ENCODE data around the gene MARCHF10. TPM values are rescaled to one million over a fixed set of nuclear protein-coding genes. Genes with fewer than 3 reads are reported as not detected.

The MARCHF10 gene
- total RNA-seq, 1 donor from 2014 or later, result not detected

GRCh38 chr17:62822080-62822904 is 14.2 kb upstream of the MARCHF10 start:
- no peak for DNase-seq (ENCODE audit: low spot score)
- intact Hi-C loops (cut with DNase I), result no loop called here

GRCh38 chr17:62821189-62822079 is 13.3 kb upstream of the MARCHF10 start:
- intact Hi-C loops (cut with DNase I), result no loop called here
- no peak for DNase-seq (ENCODE audit: low spot score)

GRCh38 chr17:62819511-62820221 is 11.6 kb upstream of the MARCHF10 start:
- intact Hi-C loops (cut with DNase I), result no loop called here

DNA sequence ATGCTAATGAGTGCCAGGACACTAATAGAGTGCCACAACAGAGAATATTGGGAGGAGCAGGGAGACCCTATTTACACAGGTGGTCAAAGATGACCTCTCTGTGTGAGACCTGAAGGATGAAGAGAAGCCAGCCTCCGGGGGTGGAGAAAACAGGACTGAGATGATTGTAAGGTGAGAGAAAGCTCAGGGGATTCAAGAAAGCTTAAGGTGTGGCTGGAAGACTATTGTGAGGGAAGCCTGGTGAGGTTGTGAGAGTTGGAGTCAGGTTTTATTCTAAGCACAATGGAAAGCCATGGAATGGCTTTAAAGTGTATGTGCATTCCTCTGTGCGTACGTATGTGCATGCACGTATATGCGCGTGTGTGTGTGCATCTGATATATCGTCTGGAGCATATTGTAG is 10.4 kb upstream of the MARCHF10 start:
- no peak for DNase-seq (ENCODE audit: low spot score)
- intact Hi-C loops (cut with DNase I), result no loop called here

More at GRCh38 chr17:62819511-62820221, 11.6 kb upstream of the MARCHF10 start:
- DNase-seq (ENCODE audit: low spot score), result no peak

DNA sequence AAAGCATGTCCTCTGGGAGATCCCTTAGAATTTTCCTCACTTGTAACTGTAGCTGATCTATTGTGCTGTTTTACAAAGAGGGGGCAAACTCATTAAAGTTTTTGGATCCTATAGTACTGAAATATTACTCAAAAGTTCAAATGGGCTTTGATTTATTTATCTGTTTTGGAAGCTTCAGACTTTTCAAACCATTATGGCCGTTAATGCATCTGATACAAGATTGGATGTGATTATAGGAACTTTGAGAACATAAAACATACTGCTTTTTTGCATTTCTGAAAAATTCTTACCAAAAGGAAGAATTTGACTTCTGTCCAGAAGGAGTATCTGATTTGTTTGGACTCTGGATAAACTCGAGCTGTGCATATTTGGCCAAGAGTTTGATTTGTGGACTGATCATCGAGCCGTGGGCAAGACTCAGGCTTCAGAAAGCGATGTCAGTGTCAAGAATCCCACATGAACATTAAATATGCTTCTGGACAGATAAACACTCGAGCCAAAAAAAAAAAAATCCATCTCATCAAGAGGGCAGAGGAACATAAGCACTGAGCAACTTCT is 8.2 kb upstream of the MARCHF10 start:
- no peak for DNase-seq (ENCODE audit: low spot score)
- intact Hi-C loops (cut with DNase I), result no loop called here

- no peak for DNase-seq (ENCODE audit: low spot score)
- intact Hi-C loops (cut with DNase I), result no loop called here
Observed at GRCh38 chr17:62809656-62810055, 1.5 kb upstream of the MARCHF10 start.

GRCh38 chr17:62808576-62808970 is 459 bp upstream of the MARCHF10 start:
- intact Hi-C loops (cut with DNase I), result no loop called here
- no peak for DNase-seq (ENCODE audit: low spot score)

DNA sequence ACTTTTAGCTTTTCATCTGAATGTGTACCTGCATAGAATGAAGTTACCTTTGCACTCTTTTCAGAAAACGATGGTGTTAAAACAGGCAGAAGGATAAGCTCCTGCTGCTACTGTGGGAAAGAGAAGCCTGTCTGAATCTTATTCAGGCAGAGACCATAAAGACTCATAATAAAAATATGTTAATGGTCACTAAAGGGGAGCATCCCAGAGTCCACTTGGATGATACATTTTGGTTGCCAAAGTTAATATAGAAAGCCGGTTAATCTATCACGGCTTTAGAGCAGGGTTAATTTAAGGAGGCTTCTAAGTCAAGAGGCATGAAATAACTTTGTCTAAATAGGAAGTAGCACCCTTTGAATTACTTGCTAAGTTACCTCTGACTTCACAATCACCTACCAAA is 2.9 kb downstream of the MARCHF10 start:
- intact Hi-C loops (cut with DNase I), result no loop called here
- no peak for DNase-seq (ENCODE audit: low spot score)

- no peak for DNase-seq (ENCODE audit: low spot score)
- intact Hi-C loops (cut with DNase I), result no loop called here
Observed at GRCh38 chr17:62804822-62805221, 3.3 kb downstream of the MARCHF10 start.

GRCh38 chr17:62804025-62804424 is 4.1 kb downstream of the MARCHF10 start:
- no peak for DNase-seq (ENCODE audit: low spot score)
- intact Hi-C loops (cut with DNase I), result no loop called here

DNA sequence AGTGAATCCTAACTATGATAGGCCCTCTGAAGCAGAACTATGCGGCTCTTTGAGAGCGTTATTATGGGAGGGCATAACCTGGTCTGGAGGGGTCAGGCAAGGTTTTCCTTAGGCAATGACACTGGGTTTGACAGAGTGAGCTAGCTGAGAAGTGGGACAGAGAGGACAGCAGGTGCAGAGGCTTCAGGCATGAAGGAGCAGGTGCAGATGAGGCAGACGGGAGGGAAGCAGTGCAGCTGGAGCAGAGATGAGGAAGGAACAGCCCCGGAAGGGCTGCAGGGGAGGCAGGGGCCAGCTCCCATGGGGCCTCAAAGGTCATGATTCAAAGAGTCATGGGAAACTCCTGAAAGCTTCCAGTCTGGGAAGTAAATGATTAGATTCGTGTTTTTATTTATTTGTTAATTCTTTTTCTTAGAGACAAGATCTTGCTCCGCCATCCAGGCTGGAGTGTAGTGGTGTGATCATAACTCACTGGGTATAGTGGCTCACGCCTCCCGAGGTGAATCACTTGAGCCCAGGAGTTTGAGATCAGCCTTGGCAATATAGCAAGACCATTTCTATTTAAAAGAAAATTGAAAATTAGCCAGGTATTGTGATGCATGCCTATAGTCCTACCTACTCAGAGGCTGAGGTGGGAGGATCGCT is 5.4 kb downstream of the MARCHF10 start:
- DNase-seq (ENCODE audit: low spot score), result no peak
- intact Hi-C loops (cut with DNase I), result no loop called here

DNA sequence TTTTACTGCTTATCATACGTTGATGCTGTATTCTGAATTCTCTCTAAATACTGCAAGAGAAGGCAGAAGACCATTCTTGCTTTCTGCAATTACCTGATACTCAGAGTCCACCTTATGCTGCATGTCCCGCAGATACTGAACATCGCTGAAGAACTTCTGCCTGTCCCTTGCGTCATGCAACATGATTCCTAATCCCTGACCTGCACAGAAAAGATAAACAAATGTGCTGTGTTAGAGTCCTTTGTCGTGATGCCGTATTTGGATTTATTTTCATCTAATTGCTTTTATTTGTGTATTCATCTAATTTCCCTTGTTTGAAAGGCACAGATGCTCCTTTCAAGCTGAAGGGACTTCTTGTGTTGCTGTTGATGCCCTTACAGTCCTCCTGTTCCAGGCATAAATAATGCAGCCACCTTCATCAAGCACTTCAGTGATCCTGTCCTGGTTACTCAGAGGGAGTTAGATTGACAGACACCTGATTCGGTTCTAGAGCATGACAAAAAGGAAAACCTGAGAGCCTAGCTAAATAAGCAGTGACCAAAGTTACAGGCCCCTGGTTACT is 6.5 kb downstream of the MARCHF10 start:
- intact Hi-C loops (cut with DNase I), result no loop called here
- no peak for DNase-seq (ENCODE audit: low spot score)

- DNase-seq (ENCODE audit: low spot score), result no peak
- intact Hi-C loops (cut with DNase I), result no loop called here
Observed at GRCh38 chr17:62800585-62800984, 7.5 kb downstream of the MARCHF10 start.

DNA sequence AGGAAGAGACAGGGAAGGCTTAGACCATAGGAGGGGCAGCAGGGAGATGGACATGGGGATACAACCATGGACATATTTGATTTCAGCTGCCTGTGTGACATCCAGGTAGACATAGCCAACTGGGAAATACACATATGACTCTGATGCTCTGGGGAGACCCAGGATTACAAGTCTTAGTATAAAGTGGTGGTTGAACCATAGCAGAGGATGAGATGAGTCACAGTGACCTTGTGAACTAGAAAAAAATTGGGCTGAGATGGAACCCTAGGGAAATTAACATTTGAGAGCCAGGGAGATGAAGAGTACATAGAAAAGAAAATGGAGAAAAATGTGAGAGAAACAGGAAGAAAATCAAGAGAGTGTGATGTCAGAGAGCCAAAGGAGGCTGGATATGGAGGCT is 10.2 kb downstream of the MARCHF10 start:
- DNase-seq (ENCODE audit: low spot score), result no peak
- intact Hi-C loops (cut with DNase I), result no loop called here

DNA sequence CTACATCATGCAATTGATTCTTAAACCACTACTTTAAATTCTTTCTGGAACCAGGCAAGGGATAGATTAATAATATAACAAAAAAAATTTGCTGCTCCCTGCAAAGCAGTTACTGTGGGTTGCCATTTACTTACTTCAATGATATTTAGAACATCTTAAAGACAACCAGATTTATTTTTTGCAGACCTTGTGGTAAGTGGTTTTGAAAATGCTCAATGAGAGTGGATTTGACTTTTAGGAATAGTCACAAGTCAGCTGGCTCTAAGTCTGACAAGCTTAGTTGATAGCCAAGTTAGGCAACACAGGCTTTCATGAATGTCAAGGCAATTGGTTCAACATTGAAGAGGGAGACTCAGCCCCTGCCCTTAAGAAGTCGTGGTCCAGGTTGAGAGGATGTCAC is 11.8 kb downstream of the MARCHF10 start:
- no peak for DNase-seq (ENCODE audit: low spot score)
- intact Hi-C loops (cut with DNase I), result no loop called here

DNA sequence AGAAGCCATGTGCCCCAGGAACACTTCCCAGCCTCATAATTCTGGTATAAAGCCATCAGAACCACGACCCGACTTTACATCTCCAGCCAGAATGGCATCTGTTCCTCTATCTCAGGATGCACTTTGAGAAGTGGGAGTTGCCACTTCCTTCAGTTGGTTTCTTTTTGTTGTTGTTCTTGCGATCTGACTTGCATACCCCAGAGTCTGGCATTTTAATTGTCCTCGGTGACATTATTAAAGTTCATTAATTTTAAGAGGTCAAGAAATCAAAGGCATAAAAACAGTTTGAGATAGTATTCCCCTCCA is 13.5 kb downstream of the MARCHF10 start:
- no peak for DNase-seq (ENCODE audit: low spot score)
- intact Hi-C loops (cut with DNase I), result no loop called here

GRCh38 chr17:62793919-62794665 is 14.0 kb downstream of the MARCHF10 start:
- intact Hi-C loops (cut with DNase I), result no loop called here
- no peak for DNase-seq (ENCODE audit: low spot score)

- intact Hi-C loops (cut with DNase I), result no loop called here
- DNase-seq (ENCODE audit: low spot score), result no peak
Observed at GRCh38 chr17:62792447-62792800, 15.7 kb downstream of the MARCHF10 start.
